ENCODE results near the gene SH3BGRL. TPM values are rescaled to one million over a fixed set of nuclear protein-coding genes. Genes with fewer than 3 reads are reported as not detected.

Gene SH3BGRL
- total and polyA plus RNA-seq, 2 donors (not counting 1 experiment from before 2014, with no cell fraction given) = 41.6 to 258 TPM

GRCh38 chrX:81229229-81229628 lies 27.3 kb downstream of the SH3BGRL start:
- TF ChIP-seq EZH2 (IDR thresholded peaks at IDR 0.05; ENCODE audit: low read length, missing control alignments) = no peak
- TF ChIP-seq CTCF (conservative IDR thresholded peaks at IDR 0.05 in 1 of 2, IDR thresholded peaks at IDR 0.05 in 1 of 2; ENCODE audit: low read depth in 1 of 2, low read length in 2 of 2) = no peak
- no peaks in the 10 kb centered on the region for H3K4me1 ChIP-seq (ENCODE audit: control insufficient read depth, extremely low read depth, insufficient read depth, low read length)
- DNase-seq (ENCODE audit: low read depth in 2 of 2) = no peak
- no peaks in the 10 kb centered on the region for H3K36me3 ChIP-seq (ENCODE audit: control insufficient read depth, insufficient read depth, low read length)
- no peak overlapping the region for H3K27ac ChIP-seq (ENCODE audit: insufficient read depth, low read length)
- H4K20me1 ChIP-seq (ENCODE audit: control insufficient read depth, extremely low read depth, insufficient read depth, low read length) = no peaks in the 10 kb centered on the region
- no peaks in the 10 kb centered on the region for H3K79me2 ChIP-seq (ENCODE audit: control insufficient read depth, insufficient read depth, low read length)
- H3K4me2 ChIP-seq (ENCODE audit: extremely low read depth, insufficient read depth, low read length) = no peak overlapping the region
- no peaks in the 10 kb centered on the region for H3K9me3 ChIP-seq (ENCODE audit: control insufficient read depth, insufficient read depth, low read depth, low read length)
- no peak overlapping the region for H3K9ac ChIP-seq (ENCODE audit: insufficient read depth, low read length)
- no peak overlapping the region for H3K4me3 ChIP-seq (replicated peaks in 1 of 4; ENCODE audit: control extremely low read depth in 1 of 4, insufficient read depth in 1 of 4, low read depth in 3 of 4, low read length in 4 of 4)
- H2AFZ ChIP-seq (ENCODE audit: low read length) = no peak overlapping the region
- H3K27me3 ChIP-seq (ENCODE audit: control insufficient read depth, insufficient read depth, low read length) = no peaks in the 10 kb centered on the region

- no peak for TF ChIP-seq EZH2 (IDR thresholded peaks at IDR 0.05; ENCODE audit: low read length, missing control alignments)
- no peak for TF ChIP-seq CTCF (conservative IDR thresholded peaks at IDR 0.05 in 1 of 2, IDR thresholded peaks at IDR 0.05 in 1 of 2; ENCODE audit: low read depth in 1 of 2, low read length in 2 of 2)
- no peak overlapping the region for H3K4me3 ChIP-seq (replicated peaks in 1 of 4; ENCODE audit: control extremely low read depth in 1 of 4, insufficient read depth in 1 of 4, low read depth in 3 of 4, low read length in 4 of 4)
- H3K4me1 ChIP-seq (ENCODE audit: control insufficient read depth, extremely low read depth, insufficient read depth, low read length) = no peaks in the 10 kb centered on the region
- H2AFZ ChIP-seq (ENCODE audit: low read length) = no peak overlapping the region
- H3K4me2 ChIP-seq (ENCODE audit: extremely low read depth, insufficient read depth, low read length) = no peak overlapping the region
- no peaks in the 10 kb centered on the region for H4K20me1 ChIP-seq (ENCODE audit: control insufficient read depth, extremely low read depth, insufficient read depth, low read length)
- H3K9me3 ChIP-seq (ENCODE audit: control insufficient read depth, insufficient read depth, low read depth, low read length) = no peaks in the 10 kb centered on the region
- no peaks in the 10 kb centered on the region for H3K79me2 ChIP-seq (ENCODE audit: control insufficient read depth, insufficient read depth, low read length)
- H3K9ac ChIP-seq (ENCODE audit: insufficient read depth, low read length) = no peak overlapping the region
- H3K27me3 ChIP-seq (ENCODE audit: control insufficient read depth, insufficient read depth, low read length) = no peaks in the 10 kb centered on the region
- DNase-seq (ENCODE audit: low read depth in 2 of 2) = no peak
- H3K36me3 ChIP-seq (ENCODE audit: control insufficient read depth, insufficient read depth, low read length) = no peaks in the 10 kb centered on the region
- H3K27ac ChIP-seq (ENCODE audit: insufficient read depth, low read length) = no peak overlapping the region
Observed at GRCh38 chrX:81229901-81230300, 28.0 kb downstream of the SH3BGRL start.

- no peaks in the 10 kb centered on the region for H3K9me3 ChIP-seq (ENCODE audit: control insufficient read depth, insufficient read depth, low read depth, low read length)
- no peak for TF ChIP-seq CTCF (conservative IDR thresholded peaks at IDR 0.05 in 1 of 2, IDR thresholded peaks at IDR 0.05 in 1 of 2; ENCODE audit: low read depth in 1 of 2, low read length in 2 of 2)
- TF ChIP-seq EZH2 (IDR thresholded peaks at IDR 0.05; ENCODE audit: low read length, missing control alignments) = no peak
- H4K20me1 ChIP-seq (ENCODE audit: control insufficient read depth, extremely low read depth, insufficient read depth, low read length) = no peaks in the 10 kb centered on the region
Observed at GRCh38 chrX:81231476-81231875, 29.6 kb downstream of the SH3BGRL start.

More at GRCh38 chrX:81231476-81231875, 29.6 kb downstream of the SH3BGRL start:
- Histone ChIP-seq H3K9ac (ENCODE audit: insufficient read depth, low read length) (no peak overlapping the region), H3K27me3 (ENCODE audit: control insufficient read depth, insufficient read depth, low read length) (no peaks in the 10 kb centered on the region), H3K4me1 (ENCODE audit: control insufficient read depth, extremely low read depth, insufficient read depth, low read length) (no peaks in the 10 kb centered on the region), H3K36me3 (ENCODE audit: control insufficient read depth, insufficient read depth, low read length) (no peaks in the 10 kb centered on the region), H3K4me2 (ENCODE audit: extremely low read depth, insufficient read depth, low read length) (no peak overlapping the region), H3K27ac (ENCODE audit: insufficient read depth, low read length) (no peak overlapping the region), H2AFZ (ENCODE audit: low read length) (no peak overlapping the region), H3K4me3 (replicated peaks in 1 of 4; ENCODE audit: control extremely low read depth in 1 of 4, insufficient read depth in 1 of 4, low read depth in 3 of 4, low read length in 4 of 4) (no peak overlapping the region), H3K79me2 (ENCODE audit: control insufficient read depth, insufficient read depth, low read length) (no peaks in the 10 kb centered on the region)
- no peak for DNase-seq (ENCODE audit: low read depth in 2 of 2)

Measured in fibroblast of lung (primary cell).